Activated CD4-positive, alpha-beta T cell treated with anti-CD3 and anti-CD28 coated beads, Interleukin-2, Interleukin-4, amounts not matched to agents 100 ng/mL and 50 ng/mL, durations not matched to agents 16 hours and 8 hours (primary cell): Measurements from ENCODE around the gene MRPL10.

ENCODE experiments used
- DNase-seq: peaks from one replicate; pipeline ENCODE4 v3.0.0-alpha.2; 2020; ENCODE audit warnings: low spot score

The MRPL10 gene

DNA sequence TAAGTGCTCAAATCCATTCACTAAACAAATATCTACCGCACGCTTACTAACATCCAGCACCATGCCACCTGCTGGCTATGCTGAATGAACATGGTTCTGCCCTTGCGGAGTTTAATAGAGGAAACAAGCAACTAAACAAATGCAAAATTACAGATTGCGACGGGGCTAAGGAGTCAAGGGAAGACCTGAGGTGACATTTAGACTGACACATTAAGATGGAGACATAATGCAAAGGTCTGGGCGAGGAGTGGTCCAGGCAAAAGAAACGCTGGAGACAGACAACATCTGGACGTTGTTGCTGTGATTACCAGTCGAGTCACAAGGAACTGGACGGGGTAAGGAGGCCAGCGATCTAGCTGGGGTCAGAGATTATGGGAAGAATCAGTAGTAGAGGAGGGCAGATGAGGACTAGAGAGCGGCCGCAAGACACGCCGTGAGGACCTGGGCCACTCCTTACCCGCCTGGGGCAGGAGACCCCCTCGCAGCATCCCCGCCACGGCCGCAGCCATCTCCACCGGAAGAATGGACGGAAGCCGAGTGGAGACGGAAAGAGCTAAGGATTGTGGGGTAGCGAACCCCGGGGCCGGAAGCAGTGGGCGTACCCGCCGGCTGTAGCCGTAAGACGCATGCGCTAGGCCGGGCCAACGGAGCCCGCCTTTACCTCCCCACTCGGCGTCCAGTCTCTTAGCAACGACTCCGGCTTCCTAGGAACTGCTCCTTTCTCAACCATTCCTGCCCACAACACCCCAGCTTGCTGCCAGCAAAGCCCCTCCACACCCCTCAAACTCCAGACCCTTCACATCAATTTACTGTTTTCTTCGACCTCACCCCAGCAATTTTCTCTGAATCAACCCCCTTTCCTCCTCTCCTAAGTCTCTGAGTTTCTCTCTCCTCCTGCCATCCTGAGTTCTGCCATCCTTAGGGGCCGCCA lies at the start of gene MRPL10, which contains the start of gene LRRC46:
TSS of gene MRPL10 (minus strand) at position 539 of the 931 bp plus-strand sequence. CDS start at position 509, 30 bp downstream.
TSS of gene LRRC46 (plus strand) at position 668 of the 931 bp plus-strand sequence. CDS start 320 bp downstream, outside the sequence.
- peak; percentile 94 for DNase-seq

DNA sequence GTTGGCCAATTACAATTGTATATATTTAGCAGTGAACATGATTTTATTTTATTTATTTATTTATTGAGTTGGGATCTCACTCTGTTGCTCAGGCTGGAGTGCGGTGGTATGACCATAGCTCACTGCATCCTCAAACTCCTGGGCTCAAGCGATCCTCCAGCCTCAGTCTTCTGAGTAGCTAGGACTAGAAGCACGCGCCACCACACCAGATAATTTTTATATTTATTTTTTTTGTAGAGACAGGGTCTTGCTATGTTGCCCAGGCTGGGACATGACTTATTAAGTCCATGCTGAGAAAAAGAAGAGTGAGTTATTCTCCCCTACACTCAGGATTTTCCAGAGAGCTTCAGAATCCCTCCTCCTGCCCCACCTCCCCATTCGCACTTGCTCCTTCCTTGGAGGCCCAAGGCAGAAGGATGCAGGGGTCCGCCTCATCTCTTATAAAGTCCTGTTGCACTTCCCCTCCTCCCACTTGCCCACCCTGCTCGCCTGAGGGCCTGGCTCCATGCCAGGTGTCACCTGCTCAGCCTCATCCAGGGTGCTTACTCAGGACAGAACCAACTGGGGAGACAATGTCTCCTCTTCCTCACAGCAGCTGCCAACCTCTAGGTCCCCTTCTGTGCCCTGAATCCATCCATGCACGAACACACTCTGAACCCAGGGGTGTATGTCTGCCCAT lies 48.6 kb upstream of the MRPL10 start:
- no peak for DNase-seq

DNA sequence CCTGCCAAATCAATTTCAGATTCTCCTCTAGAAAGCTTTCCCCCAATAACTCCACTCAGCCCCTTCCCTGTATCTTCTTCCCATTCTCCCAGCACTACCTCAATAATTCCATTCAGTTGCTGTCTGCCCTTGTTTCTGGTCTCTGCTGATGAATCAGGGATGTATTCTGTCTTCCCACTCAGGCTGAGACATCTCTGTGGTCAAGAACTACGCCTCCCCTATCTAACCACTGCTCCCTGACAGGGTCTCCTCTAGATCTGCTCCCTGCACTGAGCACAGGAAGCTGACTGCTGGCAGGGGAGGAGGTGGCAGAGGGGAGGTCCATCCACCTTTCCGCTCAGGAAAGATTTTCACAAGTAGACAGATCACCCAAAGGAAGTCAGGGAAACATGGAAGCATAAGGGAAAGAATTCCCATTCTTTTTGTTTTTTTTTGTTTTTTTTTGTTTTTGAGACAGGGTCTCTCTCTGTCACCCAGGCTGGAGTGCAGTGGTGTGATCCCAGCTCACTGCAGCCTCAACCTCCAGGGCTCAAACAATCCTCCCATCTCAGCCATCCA lies 47.8 kb upstream of the MRPL10 start:
- DNase-seq = no peak

DNA sequence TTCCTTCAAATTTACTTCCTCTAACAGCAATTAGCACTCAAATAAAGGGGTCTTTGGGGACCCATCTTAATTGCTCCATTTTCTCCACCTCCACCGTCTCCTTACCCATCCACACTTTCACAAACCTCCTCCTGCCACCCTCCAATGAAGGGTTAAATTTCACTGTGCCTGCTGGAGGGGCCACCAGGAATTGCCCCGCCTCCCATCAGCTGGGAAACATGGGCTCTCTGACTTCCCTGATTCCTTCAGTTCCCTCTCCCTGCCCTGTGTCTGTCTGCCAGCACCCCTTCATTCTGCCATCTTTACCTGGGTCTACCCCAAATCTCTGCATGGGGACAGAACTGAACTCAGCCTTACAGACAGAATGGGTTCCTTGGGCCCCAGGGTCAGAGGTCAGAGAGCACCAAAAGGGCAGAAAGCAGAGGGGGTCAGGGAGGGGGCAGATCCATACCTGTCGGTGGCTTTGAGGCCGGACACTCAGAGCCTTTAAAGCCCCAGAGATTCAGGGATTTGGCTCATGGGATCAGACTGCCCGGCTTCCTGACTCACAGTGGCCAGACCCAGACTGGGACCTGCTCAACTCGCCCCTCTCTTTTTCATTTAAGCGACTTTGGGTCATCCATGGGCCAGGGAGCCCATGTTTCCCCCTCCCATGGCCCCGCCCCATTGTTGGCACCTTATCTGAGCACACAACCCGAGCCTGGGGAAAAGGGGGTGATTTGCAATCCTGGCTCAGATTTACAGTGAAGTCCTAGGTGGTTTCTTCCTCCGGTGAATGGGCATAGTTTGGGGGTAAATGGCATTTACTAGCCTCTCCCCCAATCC lies 47.1 kb upstream of the MRPL10 start:
- no peak for DNase-seq

DNA sequence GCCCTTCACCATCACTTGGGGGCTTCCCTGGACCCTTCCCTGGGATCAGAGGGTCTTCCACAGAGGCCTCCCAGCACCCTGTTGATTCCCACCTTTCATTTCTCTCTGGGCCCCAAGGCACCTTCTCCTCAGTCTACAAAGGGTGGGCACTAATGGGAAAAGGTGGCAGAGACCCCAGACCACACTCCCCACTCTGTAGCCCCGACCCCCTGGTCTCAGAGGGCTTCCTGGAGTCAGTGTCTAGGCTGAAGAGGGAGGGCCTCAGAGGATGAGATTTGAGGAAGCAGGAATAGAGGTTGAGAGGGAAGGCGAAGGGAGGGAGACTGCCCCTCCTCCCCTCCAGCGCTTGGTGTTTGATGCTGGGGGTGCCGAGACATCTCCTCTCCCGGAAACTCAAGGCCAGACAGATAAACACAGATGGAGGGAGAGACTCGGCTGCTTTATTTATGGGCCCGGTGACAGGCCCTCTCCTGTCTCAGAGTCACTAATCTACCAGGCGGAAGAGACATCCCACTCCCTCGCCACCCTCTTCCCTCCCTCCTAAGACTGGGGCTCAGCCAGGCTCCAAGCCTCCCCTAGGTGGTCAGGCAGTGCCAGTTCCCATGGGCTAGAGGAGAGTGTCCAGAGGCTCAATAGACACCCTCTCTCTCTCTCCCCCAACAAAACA lies 46.2 kb upstream of the MRPL10 start:
- DNase-seq = no peak

DNA sequence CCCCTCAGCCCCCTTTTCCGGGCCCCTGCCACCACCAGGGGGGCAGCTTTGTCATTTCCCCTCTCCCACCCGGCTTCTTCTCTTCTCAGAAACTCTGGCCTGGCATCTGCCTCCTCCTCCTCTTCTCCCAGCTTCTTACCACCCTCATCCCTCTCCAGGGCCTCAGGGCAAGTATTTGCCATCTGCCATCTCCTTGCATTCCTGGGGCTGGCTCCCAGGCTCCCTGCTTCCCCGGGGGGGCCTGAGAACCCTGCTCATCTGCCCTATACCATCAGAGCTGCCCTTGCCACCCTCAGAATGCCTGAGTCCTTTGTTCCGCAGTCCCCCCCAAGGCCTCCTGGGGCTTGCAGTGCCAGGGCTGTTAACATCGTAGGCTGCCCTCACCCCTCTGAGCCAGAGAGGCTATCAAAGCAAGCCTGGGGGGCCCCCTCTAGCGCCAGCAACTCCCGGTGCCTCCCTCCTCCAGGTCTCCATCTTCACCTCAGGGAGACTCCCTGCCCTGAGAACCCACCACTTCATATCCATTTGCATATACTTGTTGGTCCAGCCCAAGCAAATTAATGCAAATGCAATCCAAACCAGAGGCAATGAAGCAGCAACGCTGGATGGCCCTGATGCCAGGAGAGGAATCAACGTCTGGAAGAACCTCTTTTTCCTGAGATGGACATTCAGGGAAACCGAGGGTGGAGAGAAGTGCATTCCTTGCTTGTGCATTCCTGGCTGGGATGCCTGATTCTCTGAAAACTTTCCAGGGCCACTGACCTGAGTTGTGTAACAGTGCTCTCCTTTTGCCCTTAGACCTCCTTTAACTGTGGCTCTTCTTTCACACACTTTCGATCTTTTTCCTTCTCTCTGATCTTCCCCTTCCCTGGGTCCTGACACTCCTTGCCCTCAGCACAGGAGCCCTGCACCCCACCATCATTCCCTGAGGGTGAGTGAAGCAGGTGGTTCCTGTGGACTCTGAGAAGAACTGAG lies 44.0 kb upstream of the MRPL10 start:
- no peak for DNase-seq

DNA sequence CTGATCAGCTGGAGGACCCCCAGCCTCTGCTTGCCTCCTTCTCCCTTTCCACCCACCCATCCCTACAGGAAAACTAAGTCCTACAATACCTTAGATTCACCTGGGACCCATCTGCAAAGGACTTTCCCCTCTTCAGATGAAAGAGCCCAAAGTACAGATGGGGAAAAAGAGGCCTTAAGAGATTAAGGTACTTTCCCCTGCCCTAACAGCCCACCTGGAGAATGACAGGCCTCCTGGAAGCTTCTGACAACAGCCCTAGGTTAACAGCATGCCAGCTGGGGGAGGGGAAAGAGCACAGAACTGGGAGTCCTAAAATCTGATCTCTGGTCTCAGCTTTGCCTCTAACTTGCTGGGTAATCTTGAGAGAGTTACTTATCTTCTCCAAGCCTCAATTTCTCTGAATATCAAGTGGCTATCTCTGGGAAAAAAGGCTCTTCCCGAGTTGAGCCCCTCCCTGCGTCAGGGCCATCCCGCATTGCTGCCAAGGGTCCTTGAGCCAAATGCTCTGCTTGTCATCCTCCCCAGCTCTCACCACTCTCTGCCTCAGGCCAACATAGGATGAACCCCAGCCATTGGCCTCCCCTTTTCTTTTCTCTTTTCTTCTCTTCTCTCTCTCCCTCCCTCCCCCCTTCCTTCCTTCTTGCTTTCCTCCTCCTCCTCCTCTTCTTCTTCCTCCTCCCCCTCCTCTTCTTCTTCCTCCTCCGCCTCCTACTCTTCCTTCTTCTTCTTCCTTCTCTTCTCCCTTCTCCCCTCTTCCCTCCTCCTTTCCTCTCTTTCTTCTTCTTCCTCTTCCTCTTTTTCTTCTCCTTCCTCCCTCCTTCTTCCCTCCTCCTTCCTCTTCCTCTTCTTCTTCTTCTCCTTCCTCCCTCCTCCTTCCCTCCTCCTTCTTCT lies 42.1 kb upstream of the MRPL10 start:
- no peak for DNase-seq

DNA sequence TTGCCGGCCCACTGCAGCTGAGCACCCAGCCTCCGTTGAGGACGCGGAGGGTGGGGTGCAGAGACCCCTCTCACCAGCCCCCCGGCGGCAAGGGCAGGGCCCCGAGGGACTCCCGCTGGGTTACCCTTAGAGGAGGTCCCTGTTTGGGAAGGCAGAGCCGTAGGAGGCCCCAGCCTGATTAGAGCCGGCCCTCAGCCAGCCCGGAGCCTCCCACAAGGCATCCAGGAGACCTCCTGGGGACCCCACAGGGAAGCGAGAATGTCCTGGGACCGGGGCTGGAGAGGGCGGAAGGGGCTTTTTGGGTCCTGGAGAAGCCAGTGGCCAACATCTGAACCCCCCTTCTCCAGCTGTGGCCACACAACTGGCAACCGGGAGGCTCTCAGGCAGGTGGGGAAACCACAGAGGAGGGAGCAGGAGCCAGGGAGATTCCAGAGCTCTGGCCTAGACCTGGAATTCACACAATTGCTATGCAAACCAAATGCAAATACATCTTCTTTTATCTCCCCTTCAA lies 41.4 kb upstream of the MRPL10 start:
- DNase-seq = no peak

DNA sequence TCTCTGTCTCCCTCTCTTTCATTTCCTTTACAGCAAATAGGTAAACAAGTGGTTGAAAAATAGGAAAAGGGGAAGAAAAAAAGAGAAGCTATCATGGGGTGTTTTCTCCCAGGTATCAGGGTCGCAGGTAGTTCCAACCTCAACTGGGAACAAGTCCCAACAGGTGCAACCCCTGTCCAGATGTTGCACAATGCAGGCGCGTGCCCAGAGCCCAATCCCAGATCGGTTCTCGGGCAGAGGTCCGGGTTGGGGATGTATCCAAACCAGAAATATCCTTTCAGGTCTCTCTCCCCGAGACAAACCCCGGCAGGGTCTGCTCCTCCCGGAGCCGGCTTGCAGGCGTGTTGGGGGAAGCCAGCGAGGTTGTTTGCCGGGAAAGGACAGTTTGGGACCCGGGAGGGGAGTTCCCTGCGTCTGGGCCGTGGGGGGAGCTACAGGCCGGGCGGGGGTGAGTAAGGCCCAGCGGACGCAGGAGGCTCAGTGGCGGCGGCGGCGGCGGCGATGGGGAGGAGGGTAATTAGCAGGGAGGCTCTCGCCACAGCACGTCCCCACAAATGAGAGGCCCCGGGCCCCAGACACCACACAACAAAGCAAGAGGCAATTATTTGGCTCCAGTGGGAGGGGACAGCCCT lies 40.8 kb upstream of the MRPL10 start:
- no peak for DNase-seq

DNA sequence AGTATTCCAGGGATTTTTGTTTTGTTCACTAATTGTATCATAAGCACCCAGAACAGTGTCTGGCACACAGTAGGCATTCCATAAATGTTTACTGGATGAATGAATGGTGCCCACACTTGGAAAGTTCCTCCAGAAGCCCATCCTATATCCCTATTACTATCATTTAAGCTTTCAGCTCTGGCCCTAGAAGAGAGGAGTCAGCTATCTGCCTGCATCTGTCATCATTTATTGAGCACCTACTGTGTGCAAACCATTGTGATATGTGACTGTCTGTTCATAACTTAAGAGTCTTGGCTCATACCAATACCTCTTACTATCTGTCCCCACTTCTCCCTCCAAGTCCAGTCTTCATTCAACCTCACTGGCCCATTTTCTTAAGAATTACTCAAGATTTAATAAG lies 39.7 kb upstream of the MRPL10 start:
- DNase-seq = no peak

DNA sequence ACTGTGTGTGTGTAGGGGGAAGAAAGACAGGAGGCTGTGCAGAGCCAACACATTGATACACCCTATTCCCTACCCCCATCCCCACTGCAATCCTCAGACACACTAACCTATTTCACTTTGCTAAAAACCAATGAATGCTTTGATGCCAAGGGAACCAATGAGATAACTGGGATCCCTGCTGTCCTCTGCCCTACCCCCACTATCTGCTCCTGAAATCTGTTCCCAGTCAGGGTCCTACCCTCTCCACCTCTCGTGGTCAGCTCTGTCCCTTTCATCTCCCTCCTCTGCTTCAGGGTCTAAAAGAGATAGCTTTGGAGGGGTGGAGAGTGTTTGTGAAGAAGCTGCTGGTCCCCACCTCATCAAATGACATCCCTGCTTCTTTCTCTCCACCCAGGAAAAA lies 38.7 kb upstream of the MRPL10 start:
- DNase-seq = no peak

DNA sequence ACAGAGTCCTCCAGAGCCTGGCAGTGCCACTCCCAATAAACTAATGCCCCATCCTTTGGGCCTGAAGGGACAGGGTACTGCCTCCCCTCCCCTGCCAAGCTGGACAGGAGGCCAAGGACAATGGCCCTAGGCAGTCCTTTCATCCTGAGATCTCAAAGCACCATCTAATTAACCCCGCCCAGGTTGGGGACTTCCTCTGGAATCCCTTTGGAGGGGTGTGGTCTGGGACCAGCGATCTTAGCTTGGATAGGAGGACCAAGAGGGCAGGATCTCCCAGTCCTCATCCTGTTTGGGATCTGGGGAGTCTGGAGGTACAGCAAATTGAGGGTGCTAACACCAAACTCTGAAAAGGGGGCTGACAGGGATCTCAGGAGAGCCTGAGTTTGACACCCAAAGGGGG lies 37.8 kb upstream of the MRPL10 start:
- DNase-seq = no peak

DNA sequence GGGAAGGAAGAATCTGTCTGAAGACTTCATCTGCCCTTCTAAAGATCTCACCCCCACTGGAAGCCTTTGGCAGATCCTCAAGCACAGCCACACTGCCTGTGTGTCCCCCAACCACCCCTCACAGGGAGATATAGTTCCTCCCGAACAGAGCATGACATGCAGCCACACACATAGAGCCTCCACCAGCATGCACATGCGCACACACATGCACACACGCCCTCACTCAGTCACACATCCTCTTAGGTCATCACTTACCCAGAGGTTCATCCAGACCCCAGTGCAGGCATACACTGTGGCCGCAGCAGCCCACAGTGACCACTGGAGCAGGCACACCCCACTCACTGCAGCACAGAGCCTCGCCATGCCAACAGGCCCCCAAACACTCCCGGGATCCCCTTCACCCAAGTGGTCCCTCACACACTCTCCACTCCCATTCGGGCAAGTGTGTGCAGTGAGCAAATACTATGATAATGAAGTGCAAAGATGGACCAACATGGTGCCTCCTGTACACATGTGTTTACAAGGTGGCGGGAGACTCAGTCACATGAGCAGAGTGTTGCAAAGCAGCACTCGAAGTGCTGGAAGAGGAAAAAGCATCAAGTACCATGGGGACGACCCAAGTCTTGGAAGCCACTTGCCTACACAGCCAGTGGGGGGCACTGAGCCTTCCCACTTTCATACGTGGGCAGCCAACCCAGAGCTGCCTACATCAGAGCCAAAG lies 36.6 kb upstream of the MRPL10 start:
- DNase-seq = no peak

DNA sequence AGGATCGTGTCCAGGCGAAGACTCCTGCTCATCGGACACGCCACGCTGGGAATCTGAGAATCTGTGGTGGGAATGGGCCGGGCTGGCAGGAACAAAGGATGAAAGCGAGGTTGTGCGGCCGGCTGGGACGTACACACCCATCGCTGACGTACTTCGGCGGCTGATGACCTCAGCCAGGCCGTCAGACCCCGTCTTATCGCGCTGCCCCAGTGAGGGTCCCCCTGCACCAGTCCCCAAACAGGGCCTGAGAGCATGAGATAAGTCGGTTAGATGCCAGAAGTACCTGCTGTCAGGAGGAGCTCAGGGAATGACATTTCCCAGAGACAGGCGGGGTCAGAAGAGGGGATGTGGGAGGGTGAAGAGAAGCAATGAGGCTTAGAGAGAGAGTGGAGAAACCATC lies 35.6 kb upstream of the MRPL10 start:
- no peak for DNase-seq

DNA sequence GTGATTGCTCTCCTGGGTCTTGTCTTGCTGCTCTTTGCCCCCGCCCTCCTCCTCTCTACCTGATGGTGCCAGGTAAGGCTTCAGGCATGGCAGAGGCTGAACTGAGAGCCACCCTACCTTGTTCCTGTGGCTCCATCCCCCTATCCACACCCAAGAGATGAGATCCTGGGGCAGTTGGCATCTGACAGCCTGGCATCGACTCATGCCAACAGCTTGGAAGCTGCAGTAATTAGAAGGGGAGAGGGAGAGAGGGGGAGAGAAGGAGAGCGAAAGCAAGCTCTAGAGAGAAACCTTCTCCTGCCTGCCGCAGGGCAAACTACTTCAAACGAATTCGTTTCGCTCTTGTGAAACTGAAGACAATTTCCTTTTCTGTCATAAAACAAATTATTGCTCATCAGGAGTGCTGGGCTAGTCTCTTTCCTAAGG lies 33.5 kb upstream of the MRPL10 start:
- DNase-seq = peak; percentile 52

DNA sequence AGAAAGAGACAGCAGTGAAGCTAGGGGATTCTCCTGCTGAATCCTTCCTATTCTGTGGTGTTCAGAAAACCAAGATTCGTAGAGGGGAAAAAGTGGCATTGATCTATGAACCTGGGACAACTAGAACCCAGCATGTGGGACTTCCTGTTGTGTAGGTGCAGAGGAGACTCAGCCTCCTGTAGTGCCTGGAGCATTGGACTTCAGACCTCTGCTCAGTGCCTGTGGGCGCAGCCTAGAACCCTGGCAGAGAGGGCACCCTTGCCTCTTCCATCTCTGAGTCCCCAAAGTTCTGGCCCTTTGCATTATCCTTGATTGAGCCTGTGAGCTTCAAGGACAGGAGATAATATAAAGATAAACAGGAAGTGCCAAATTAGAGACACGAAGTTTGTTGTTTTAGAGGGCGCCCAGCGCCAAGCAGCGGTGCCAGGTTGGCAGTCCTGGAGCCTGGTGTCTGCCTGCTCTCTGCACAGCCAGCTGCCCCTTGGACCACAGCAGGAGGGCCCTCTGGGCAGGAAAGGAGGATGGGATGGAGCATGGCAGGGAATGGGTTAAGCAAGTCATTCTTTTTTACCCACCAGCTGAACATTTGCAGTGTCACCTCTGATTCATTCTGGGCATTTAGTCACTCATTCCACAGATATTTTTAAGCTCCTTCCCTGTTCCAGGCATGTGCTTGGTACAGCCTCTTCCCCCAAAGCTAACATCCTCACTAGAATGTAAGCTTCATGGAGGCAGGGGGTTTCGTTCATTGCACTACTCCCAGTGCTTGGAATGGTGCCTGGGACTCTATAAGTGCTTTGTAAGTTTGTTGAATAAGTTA lies 31.5 kb upstream of the MRPL10 start:
- DNase-seq = no peak

DNA sequence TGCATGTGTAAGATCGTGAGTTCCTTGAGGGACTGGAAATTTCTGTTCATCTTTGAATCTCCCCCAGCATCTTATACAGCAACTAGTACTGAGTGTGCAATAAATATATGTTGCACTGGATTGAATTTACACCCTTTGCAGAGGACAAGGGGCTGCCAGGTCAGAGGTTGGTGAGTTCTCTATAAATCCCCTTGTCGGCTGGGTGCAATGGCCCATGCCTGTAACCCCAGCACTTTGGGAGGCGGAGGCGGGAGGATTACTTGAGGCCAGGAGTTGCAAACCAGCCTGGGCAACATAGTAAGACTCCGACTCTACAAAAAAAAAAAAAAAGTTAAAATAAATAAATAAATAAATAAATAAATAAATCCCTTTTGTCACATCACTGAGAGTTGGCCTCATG lies 29.0 kb upstream of the MRPL10 start:
- no peak for DNase-seq
